GM12874 (cell line): ENCODE results near the gene ROCK2.

Experiments used
- TF ChIP-seq, protein P1 (sequence below): IDR thresholded peaks from 2 replicates; pipeline ENCODE4 v1.5.1; 2011; ENCODE audit warnings: low read depth, mild to moderate bottlenecking, control low read depth, low read length, moderate library complexity; ENCODE audit not compliant: insufficient read depth

The ROCK2 gene

DNA sequence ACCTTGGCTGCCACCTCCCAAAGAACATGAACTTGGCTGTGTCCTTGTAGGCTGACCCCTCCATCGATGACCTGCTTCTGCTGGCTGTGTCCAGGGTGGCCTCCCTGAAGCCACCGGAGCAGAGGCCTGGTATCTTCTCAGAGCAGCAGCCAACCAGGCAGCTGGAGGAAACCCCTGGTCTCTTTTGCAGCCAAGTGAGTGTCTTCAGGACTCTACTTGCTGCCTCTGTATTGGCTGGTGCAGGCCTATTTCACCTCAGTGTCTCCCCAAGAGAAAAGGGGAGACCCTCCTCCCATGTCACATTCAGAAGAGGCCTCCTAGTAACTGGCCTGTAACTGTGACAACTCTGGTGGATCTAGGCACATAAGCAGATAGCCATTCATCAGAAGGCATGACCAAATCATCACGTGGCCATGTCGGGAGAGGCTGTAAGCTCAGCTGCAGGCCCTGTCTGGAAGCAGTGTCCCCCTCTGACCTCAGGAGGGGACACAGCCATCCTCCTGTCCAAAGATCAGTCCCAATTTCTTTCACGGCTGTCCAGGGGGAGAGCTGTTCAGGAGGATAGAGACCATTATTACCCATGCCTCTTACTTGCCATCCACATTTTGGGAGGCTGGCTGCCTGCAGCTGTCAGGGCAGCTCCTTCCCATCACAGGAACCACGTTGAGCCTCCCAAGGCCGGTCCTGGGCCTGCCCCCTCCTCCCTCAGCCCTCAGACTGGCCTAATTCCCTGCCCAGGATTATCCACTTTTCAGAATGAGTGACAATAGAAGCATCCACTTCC, 20.9 kb upstream of the ROCK2 start:
- TF ChIP-seq, protein P1, sequence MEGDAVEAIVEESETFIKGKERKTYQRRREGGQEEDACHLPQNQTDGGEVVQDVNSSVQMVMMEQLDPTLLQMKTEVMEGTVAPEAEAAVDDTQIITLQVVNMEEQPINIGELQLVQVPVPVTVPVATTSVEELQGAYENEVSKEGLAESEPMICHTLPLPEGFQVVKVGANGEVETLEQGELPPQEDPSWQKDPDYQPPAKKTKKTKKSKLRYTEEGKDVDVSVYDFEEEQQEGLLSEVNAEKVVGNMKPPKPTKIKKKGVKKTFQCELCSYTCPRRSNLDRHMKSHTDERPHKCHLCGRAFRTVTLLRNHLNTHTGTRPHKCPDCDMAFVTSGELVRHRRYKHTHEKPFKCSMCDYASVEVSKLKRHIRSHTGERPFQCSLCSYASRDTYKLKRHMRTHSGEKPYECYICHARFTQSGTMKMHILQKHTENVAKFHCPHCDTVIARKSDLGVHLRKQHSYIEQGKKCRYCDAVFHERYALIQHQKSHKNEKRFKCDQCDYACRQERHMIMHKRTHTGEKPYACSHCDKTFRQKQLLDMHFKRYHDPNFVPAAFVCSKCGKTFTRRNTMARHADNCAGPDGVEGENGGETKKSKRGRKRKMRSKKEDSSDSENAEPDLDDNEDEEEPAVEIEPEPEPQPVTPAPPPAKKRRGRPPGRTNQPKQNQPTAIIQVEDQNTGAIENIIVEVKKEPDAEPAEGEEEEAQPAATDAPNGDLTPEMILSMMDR: no peak

- TF ChIP-seq, protein P1: no peak
Observed at GRCh38 chr2:11364565-11364887, 20.1 kb upstream of the ROCK2 start.

- TF ChIP-seq, protein P1: no peak
Observed at GRCh38 chr2:11363868-11364564, 19.6 kb upstream of the ROCK2 start.

DNA sequence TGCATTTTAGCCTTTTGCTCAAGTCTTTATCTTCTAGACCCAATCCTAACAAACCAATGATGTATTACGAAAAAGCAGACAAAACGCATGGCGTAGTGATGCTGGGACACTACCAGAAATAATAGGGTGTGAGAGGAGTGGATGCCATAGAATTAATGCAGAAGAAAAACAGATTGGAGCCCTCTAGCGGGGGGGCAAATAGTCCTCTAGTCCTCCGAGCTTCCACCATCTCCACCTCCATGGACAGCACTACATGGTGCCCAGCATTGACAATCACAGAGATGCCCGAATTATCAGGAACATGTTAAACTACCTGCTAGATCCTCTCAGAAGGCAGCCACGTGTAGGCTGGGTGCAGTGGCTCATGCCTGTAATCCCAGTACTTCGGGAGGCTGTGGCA, 15.4 kb upstream of the ROCK2 start:
- TF ChIP-seq, protein P1: no peak

GRCh38 chr2:11357428-11357972, 13.1 kb upstream of the ROCK2 start:
- TF ChIP-seq, protein P1: no peak

DNA sequence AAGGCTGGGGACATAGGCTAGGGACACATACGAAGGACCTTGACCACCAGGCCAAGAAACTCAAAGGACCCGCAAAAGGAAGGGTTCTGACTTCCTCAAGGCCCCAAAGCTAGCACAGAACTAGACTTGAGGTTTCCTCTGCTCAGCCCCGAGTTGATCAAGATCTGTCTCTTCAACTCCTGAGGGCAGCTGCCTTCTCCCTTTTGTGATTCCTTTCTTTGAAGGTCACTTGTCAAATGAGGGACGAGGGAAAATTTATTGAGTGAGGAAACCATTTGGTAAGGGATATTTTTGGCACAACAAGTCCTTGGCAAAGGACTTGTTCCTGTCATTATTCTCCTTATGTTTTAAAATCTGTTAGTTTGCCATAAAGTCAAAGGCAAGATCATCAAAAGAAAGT, 12.3 kb upstream of the ROCK2 start:
- TF ChIP-seq, protein P1: no peak

- TF ChIP-seq, protein P1: no peak
Observed at GRCh38 chr2:11355194-11356053, 11.0 kb upstream of the ROCK2 start.
